Activated CD8-positive, alpha-beta memory T cell treated with anti-CD3 and anti-CD28 coated beads, Interleukin-2, amount 50 U/mL, for 24 hours (primary cell): ENCODE measurements around the gene INPP5K.
"Not testable (repeated sequence)": the region's sequence is repeated elsewhere in the genome, so short reads cannot be mapped to it uniquely, and the experiment has no call there.

Experiments used
- DNase-seq: peaks from one replicate; pipeline ENCODE4 v3.0.0-alpha.2; 2020; ENCODE audit errors: extremely low read depth

Gene INPP5K

DNA sequence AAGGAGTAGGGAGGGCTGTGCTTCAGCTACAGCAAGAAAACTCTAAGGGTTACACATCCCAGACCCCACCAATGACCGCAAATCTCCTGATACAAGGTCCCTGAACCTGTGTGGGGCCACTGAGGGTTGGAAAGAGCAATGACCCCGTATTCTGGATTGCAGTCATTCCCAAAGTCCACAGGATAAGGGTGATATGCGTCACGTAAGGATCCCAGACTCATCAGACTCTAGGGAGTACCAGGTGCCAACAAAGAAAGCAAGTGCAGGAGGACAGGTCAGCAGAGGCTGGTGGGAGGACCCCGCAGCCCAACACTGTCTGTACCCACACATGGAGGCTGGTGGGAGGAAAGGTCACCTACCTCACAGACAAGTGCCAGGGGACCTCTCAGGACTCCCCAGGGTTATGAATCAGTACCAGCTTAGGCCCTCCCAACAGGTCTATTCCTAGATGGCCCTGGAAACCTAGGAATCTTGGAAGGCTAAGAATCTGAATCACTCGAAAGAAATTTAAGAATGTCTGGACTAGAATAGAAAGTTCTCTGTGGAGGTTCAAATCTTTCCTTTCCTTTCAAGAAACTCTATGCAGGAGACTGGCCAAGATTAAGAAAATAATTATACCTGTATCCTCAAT is 30.0 kb upstream of the INPP5K start:
- no peak for DNase-seq

DNA sequence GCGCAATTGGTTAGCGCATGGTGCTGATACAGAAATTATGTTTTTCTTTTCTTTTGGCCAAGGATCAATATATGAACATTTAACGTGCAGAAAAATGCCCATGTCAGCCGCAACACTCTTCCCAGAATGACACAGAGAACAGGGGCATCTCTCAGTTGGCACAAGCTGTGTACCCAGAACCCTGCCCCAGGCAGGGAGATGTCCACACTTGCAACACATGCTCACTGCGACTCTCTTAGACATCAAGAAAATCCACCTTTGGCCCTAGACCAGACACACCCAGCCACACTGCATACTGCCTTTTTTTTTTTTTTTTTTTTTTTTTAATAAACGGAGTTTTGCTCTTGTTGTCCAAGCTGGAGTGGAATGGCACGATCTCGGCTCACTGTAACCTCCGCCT is 29.2 kb upstream of the INPP5K start:
- DNase-seq: no peak

DNA sequence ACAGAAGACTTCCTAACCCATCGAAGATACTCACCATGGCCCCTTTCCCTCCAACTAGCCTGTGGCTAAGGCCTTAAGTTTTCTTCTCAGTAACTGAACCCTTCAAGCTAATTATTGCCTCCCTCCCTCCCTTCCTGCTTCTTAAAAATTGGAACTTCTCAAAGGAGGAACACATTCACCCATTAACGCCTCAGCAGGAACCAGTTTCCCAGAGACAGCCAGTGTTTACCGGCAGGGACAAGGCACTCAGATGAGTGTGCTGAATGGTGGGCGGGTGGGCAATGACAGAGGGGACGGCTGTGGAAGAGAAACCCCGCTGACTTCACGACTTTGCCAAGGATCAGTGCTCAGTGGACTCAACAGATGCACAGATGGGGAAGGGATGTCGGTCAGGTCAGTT is 25.9 kb upstream of the INPP5K start:
- no peak for DNase-seq

DNA sequence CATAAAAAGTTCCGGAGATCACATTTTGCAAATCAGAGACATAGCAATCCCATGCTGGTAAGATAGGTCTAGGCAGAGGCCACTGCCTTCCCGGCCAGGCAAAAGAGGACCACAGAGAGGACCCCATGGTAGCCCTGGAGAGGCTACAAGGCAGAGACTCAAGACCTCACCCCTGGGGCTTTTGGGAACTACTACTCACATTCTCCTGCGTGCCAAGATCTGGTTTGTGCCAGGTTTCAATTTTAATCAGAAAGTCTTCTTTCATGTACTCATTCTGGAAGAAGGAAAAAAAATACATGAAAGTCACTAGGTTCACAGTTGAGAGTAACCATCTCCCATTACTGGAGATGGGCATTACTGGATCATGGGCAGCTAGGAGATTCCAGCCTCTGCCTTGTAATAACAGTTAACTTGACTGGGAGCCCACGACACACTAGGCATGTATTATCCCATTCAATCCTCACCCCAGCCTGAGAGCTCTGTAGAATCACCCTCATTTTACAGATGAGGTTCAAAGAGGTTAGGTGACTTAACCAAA is 25.0 kb upstream of the INPP5K start:
- no peak for DNase-seq

DNA sequence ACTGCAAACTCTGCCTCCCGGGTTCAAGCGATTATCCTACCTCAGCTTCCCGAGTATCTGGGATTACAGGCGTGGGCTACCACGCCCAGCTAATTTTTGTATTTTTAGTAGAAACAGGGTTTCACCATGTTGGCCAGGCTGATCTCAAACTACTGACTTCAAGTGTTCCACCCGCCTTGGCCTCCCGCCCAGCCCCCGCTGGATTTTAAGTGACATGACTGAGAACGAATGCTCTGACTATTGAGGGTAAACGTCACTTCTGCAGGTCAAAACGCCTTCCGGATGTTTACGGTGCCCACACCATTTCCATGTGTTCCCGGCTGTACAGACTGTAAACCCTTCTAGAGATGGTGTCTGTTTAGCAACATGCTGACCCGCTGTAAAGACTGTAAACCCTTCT is 23.4 kb upstream of the INPP5K start:
- no peak for DNase-seq

DNA sequence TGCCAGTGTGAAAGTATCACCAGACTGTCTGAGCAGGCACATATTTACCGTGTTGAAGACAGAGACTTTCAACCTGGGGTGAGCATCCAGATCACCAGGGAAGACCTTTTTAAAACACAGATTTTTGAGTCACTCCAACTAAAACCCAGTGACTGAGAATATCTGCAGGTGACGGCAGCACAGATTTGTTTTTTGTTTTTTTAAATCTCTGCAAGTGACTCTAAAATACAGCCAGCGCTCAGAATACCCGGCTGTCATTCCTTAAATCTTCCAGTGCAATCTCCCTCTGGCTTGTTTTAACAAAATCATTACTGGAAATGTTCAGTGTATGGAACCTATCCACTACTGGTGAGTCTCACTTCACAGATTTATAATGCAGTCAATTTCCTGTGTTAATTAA is 19.3 kb upstream of the INPP5K start:
- DNase-seq: no peak

DNA sequence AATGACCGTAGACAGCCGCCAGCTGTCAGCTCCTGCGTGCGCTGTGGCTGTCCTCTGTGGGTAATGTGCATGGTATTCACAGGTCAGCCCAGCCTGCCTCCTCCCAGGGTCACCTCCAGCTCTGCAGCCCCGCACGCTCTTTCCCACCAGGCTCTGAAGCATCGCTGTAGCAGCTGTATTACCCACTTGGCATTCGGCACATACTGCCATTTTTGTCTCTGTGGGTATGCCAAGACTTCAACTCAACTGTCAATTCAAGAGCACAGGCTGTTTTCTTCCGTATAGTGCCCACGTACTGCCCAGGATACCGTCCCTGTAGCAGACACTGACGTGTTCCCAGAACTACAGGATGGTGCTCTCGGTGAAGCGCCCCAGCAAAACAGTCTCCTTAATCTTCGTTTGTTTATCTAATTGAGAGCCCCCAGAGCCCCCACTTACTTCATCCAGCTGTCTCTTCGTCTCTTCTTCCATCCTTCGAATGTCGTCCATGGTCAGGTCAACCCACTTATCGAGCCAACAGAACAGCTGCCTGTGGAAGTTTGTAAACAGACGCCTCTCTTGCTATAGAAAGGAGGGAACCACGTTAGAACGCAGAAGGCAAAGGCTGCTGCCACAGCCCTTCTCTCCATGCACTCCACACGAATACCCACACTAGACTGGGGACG is 17.4 kb upstream of the INPP5K start:
- no peak for DNase-seq

DNA sequence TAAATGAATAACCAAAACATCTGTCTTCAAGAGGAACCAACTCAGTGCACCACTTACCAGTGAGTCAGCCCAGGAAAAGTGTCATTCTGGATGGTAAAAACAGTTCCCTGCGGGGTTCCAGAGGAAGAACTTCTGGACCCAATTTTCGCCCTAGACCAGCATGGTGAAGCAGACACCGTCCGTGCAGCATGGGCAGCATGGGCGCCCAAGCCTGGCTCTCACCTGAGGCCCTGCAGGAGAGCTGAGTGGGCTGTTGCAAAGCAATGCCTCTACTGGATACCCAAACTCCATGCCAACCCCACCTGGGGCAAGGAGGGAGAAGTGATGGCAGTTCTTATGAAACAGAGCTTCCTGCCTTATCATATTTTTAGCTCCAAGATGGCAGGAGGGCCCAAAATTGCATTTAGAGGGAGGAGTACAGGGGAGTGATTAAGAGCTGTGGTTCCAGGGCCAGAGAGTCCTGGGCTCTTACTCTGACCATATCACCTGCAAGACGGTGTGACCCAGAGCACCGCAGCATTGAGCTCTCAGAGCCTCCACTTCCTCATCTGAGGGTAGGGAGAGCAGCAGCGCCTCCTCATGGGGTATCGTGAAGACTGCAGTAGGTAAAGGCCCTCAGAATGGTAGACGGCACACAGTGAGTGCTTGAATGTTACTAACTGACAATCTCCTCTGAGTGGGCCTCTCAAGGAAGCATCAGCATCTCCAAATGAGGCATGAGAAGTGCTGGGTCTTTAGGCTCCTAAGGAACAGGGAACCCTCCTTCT is 16.6 kb upstream of the INPP5K start:
- no peak for DNase-seq

DNA sequence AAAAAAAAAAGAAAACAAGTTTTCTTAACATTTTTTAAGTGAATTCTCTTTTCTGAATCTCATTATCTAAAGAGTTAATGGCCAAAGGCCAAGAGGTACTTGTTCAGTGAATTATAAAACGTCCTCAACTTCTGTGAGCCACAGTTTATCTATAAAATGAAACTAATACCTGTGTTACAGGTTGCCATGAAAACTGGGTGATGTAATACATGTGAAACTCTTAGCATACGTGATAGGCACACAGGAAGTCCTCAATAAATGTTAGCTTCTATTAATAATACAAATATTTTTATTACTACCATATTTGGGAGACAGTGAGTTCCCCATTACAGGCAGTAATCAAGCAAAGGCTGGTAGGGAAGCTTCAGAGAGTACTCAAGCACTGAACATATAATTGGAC is 13.5 kb upstream of the INPP5K start:
- DNase-seq: no peak

DNA sequence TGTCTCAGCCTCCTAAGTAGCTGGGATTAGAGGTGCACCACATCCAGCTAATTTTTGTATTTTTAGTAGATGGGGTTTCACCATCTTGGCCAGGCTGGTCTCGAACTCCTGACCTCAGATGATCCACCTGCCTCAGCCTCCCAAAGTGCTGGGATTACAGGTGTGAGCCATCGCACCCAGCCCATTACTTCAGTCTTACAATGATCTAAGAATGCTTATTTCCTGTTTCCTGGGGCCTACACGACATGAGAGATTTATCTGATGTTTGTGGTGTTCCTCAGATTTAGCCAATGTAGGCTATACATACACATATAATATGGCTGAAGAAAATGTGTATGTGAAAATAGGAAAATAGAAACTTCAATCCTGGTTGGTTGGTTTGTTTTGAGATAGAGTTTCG is 10.5 kb upstream of the INPP5K start:
- not testable (repeated sequence) for DNase-seq

DNA sequence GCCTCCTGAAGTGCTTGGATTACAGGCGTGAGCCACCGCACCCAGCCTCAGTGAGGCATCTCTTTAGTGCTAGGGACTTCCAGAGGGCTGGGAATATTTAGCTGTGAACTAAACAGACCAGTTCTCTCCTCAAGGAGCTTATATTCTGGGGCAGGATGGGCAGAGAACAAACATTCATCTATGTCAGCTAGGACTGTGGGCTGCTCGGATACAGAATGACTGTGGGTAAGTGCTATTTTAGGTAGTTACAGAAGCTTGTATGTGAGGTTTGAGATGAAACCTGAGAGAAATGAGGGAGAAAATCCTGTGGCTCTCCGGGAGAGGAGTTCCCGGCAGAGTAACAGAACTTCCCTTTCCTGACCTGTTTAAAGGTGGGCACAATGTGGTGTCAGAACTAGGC is 6.2 kb upstream of the INPP5K start:
- DNase-seq: no peak

DNA sequence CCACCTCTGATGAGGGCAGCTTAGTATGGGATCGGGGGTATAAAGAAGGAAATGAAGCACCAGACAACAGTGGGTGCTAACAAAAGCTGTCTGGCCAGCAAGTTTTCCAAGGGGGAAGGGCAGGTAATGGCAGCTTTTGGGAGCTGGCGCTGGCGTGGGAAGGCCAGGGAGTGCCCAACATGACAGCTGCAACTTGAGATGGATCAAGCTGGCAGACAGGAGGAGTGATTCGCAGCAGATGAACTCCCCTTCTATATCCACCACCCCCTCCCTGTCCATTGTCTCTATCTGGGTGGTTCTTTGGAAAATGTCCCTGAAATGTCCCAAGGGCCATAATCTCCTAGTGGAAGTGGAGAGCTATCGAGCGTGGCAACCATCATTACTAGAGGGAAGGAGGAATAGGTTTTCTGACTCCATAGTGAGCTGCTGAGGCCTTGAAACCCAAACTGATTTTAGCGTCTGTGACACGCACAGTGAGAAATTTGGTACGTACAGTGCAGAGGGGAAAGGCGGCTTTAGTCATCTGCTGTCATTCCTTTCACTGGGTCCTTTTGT is 4.8 kb upstream of the INPP5K start:
- DNase-seq: no peak

DNA sequence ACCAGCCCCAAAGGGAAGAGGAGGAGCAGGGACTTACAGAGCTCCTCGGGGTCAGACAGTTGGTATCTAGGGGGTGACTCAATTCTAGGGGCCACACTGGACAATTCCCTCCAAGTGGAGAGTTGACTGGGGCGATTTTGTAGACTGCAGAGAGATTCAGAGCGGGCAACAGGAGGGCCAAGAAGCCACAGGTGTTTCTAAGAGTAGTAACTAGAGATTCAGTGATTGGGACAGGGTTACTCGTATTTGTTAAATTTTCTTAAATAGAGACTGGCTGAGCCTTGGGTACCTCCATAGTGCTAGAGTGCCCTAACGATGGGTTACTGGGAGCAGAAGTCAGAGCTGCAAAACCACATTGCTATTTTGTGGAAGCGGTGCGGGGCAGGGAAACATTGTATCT is 3.3 kb upstream of the INPP5K start:
- no peak for DNase-seq

DNA sequence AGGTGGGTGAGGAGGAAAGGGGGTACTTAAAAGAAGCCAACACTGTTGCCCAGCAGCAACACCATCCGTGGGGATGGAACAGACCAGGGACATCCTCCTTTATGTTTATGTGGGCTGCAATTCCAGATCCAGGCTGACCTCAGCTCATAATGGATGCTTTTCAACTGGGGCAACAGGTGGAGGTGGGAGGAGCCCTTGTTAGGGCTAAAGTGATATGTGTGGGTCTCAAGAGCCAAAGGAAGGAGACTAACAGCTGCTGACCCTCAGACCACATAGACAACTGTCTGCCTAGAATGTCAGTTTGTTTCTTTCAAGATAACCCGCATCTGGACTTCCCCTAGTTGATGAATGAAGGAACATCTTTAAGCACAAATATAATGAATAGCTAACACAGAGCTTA is 2.0 kb upstream of the INPP5K start:
- no peak for DNase-seq

DNA sequence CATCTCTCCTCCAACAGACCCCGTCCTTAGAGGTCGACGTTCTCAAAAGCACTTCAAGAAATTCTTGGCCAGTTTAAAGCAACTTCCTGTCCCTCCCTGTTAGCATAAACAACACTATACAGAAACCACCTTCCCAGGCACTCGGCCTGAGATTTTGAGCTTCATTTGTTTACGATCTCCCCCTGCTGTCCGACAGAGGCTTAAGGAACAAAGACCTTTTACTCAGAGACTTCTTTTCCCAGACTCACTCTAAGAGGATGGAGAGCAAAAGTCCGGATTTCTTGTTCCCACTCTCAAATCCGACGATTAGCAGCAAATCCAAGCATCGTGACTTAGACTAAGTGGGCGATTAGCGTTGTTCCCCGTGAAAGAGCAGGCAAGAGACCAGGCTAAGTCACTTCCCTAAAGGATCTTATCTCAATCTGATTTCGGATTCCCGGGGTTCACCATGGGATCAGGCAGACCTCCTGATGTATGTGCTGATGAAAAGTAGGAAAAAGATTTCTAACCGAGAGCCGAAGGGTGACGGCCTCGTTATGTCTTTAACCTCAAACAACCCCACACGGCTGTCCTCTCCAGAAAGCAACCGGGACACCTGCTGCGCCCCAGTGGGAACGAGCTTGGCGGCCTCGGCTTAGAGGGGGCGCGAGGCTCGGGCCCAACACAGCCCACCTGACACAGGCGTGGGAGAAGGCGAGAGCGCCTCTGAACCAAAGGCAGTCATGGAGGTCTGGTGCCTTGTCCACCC is 598 bp downstream of the INPP5K start:
- DNase-seq: no peak

DNA sequence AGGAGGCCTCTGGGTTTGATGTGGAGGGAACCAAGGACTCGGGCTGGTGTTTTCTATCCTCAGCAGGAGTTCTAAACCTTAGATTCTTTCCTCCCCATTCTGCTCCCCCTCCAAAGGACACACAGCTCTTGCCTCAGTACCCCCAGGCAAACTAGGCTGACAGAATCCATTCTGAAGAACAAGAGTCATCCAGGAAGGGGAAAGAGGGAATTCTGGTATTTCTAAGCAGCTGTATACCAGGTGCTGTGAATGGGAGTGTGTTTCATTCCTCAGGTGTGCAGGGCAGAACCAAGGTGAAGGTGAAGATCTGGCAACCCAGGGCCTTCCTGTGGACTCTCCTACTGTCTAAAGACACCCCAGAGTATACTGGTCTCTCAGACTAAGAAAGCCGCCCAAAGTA is 4.1 kb downstream of the INPP5K start:
- DNase-seq: no peak

DNA sequence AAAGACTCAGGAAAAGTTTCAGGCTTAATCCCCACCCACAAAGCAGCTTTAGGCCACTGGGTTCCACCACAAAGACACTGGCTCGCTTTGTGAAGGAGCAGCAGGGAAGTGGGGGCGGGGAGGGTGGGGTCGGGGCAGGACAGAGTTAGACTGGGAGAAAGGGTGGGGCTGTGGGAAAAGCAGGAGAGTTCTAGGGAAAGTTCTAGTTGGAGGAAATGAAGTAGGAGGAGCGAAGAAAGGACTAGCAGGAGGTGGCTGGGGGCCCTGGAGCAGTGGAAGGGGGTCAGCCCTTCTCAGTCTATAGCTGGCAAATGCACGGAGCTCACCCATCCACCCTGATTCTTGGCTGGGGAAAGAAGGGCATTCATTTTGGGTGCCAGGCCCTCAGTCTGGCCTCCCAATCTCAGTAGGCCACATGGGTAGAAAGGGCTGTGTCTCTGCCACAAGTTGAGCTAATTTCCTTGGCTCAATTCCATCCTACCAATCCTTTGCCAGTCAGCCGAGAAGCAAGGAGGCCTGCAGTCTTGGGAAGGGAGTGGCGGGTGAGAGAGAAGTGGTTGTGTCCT is 4.6 kb downstream of the INPP5K start:
- no peak for DNase-seq

DNA sequence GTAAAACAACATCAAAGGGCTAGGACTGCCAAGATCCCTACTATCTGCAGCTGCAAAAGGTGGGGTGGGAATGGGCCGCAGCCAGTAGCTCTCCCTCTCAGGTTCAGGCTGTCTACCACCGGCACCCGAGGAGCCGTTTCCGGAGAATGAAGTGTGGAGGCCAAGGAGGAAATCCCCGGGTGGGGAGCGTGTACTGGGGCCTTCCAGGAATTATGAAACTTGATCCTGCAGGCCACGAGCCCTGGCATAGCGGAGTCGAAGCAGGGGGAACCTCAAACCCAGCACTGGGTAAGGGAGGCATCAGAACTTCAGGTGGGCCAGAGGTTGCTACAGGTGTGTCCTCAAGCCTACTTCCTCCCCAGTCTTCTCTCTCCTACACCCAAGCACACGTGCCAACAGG is 5.1 kb downstream of the INPP5K start:
- DNase-seq: no peak

DNA sequence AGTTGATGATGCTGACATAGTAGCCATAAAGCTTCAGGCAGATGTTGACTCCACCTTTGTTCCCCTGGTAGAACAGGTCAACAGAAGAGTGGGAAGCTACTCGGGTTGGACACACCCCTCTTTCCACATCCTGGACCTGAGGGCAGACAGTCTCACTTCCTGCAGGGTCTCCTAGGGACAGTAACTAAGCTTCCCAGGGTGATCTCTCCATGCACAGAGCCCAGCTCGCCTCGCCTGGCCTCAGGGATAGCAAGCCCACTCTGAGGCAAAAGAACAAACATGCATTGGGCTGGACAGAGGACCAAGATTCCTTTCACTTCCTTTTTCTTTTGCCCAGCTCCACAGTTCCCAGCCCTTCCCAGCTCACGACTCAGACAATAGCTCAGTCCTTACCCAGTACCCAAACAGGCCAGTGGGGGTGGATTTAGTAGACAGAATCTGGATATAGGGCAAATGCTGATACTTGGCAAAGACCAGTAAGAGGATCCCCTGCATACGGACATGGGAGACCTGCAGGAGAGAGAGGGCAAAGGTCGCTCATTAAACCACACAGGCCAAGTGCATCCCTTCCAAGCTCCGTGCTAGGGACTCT is 7.0 kb downstream of the INPP5K start:
- no peak for DNase-seq

DNA sequence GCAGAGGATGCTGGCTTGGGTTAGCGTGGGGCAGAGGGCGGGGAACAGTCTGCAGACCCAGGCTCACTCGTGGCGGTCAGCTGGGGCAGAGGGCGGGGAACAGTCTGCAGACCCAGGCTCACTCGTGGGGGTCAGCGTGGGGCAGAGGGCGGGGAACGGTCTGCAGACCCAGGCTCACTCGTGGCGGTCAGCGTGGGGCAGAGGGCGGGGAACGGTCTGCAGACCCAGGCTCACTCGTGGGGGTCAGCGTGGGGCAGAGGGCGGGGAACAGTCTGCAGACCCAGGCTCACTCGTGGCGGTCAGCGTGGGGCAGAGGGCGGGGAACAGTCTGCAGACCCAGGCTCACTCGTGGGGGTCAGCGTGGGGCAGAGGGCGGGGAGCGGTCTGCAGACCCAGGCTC is 7.7 kb downstream of the INPP5K start:
- DNase-seq: not testable (repeated sequence)

DNA sequence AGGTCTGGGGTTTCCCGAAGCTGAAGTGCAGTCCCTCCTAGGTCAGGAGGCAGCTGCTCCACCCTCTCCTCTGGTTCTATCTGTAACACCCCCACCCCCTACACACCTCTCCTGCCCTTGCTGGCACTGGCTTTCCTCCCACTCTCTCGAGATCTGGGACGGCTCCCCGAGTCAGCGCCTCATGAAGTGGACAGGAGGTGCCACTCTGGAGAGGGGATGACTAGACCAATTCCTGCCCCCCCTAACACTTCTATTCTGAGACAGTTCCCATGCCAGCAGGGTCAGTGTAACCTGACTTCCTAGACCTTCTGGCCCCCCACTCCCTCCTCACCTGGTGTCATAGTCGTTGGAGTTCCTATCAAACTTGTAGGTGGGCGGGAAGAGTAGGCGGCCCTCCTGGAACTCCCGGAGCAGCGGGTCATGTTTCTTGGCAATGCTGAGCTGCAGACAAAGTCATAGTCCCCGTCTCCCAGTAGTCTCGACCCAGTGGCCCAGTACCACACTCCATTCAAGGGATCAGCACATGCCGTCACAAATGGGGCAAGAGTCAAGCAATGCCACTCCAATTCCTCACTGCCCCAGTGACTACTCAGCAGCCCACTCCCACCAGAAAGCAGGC is 9.7 kb downstream of the INPP5K start:
- DNase-seq: no peak
